ENCODE results near the gene VSIG10. TPM values are rescaled to one million over a fixed set of nuclear protein-coding genes. Genes with fewer than 3 reads are reported as not detected.

VSIG10 gene
- total RNA-seq (10 to 100 TPM; 22.2 to 31.1 (median 23.5) TPM), polyA plus RNA-seq (10 to 100 TPM; 28.5 to 59.9 (median 34.2) TPM)

DNA sequence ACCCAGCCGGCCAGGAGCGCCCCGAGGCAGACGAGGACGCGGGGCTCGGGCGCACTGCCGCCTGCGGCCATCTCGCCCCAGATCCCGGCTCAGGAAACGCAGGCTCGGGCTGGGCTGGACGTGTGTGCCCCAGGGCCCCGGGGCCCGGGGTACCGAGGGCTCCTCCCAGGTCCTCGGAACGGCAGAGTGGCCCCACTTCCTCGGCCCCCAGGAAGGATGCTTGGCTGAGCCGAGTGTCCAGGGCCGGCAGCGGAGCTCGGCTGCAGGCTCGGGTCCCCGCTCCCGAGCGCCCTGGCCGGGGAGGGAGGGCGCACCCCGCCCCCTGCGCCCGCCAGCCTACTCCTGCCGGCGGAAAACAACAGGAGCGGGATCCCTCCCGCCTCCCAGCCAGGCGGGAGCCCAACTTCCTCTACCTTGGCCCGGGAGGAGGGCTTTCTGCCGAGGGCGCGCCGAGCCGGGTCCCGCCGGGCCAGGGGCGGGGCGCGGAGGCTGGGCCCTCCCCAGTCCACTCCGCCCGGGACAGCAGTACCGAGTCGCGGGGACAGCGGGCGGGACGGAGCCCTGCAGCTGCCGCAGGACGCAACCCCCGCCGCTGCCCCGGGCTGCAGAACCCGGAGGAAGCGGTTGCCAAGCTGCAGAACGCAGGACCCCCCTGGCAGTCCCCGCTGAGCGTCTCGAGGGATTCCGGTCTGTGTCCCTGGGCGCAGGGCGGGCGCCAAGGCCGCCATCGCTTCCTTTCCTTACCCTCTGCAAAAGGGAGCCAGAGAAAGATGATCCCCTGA is at the start of gene VSIG10:
Gene VSIG10, minus strand, starts transcription at position 411 of the 782 bp plus-strand sequence. Its CDS starts 340 bp downstream, at position 71.
- no peaks in the 10 kb centered on the region for H3K36me3 ChIP-seq
- intact Hi-C loops (cut with DNase I): loop anchor here (1.0 to 5.0 kb wide), 3 partner anchors 41 to 231 kb away; partner anchors contain the start of gene RFC5
- no peaks in the 10 kb centered on the region for H3K9me3 ChIP-seq
- H3K27ac ChIP-seq: peak within 1 kb of the TSS; percentile 78 to 85 (median 80)
- no peaks in the 10 kb centered on the region for H3K27me3 ChIP-seq
- WGBS, 2 donors: 0 to 1% methylated on average over 75 of the region's 75 CpGs
- H3K4me1 ChIP-seq: peaks cover 3 to 17% (median 8%) of the 10 kb centered on the region in 4 donors
- DNase-seq: peak; percentile 91
- peak within 1 kb of the TSS; percentile 69 to 97 (median 76) for H3K4me3 ChIP-seq
- TF ChIP-seq POLR2A (IDR thresholded peaks at IDR 0.05) (peak in 1 of 2 donors; percentile 61), EP300 (IDR thresholded peaks at IDR 0.05) (no peak), POLR2AphosphoS5 (IDR thresholded peaks at IDR 0.05) (peak; percentile 11 to 65 (median 48))
- TF ChIP-seq, protein P1, sequence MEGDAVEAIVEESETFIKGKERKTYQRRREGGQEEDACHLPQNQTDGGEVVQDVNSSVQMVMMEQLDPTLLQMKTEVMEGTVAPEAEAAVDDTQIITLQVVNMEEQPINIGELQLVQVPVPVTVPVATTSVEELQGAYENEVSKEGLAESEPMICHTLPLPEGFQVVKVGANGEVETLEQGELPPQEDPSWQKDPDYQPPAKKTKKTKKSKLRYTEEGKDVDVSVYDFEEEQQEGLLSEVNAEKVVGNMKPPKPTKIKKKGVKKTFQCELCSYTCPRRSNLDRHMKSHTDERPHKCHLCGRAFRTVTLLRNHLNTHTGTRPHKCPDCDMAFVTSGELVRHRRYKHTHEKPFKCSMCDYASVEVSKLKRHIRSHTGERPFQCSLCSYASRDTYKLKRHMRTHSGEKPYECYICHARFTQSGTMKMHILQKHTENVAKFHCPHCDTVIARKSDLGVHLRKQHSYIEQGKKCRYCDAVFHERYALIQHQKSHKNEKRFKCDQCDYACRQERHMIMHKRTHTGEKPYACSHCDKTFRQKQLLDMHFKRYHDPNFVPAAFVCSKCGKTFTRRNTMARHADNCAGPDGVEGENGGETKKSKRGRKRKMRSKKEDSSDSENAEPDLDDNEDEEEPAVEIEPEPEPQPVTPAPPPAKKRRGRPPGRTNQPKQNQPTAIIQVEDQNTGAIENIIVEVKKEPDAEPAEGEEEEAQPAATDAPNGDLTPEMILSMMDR (IDR thresholded peaks at IDR 0.05): no peak

DNA sequence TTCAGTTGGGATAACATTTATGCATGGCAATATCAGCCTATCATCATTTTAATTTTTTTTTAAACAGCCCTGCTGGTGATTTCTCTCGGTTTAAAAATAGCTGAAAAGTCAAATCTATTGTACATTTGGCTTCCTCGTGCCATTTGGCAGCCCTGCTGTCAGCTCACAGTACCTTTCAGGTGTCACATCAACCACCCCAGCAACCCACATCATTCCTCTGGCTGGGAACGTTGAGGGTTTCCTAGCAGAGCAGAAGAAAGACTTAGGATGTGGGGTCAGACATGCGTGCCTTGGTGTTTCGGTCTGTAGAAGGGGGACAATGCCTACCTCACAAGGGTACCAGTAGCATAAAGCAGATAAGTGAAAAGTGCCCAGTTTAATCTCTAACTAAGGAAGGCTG is 47.9 kb upstream of the VSIG10 start:
- Histone ChIP-seq H3K4me3 (no peak overlapping the region), H3K27ac (no peak overlapping the region), H3K4me1 (no peaks in the 10 kb centered on the region), H3K9me3 (no peaks in the 10 kb centered on the region), H3K36me3 (peaks cover 0 to 49% (median 10%) of the 10 kb centered on the region in 4 donors), H3K27me3 (no peaks in the 10 kb centered on the region)
- TF ChIP-seq POLR2AphosphoS5 (IDR thresholded peaks at IDR 0.05): no peak
- TF ChIP-seq, protein P1 (IDR thresholded peaks at IDR 0.05): no peak
- TF ChIP-seq EP300 (IDR thresholded peaks at IDR 0.05): no peak
- no peak for TF ChIP-seq POLR2A (IDR thresholded peaks at IDR 0.05)
- 89 to 93% methylated on average over 5 of the region's 5 CpGs for WGBS, 2 donors
- no peak for DNase-seq
- intact Hi-C loops (cut with DNase I): no loop called here

- Histone ChIP-seq H3K4me1 (no peaks in the 10 kb centered on the region), H3K27me3 (no peaks in the 10 kb centered on the region), H3K4me3 (no peak overlapping the region), H3K27ac (no peak overlapping the region), H3K36me3 (peaks cover under 1 to 60% (median 14%) of the 10 kb centered on the region in 4 donors), H3K9me3 (no peaks in the 10 kb centered on the region)
- WGBS, 2 donors: 71 to 77% methylated on average over 7 of the region's 7 CpGs
- TF ChIP-seq EP300 (IDR thresholded peaks at IDR 0.05): no peak
- TF ChIP-seq, protein P1 (IDR thresholded peaks at IDR 0.05): no peak
- no peak for TF ChIP-seq POLR2AphosphoS5 (IDR thresholded peaks at IDR 0.05)
- TF ChIP-seq POLR2A (IDR thresholded peaks at IDR 0.05): no peak
- intact Hi-C loops (cut with DNase I): no loop called here
- no peak for DNase-seq
Measured at GRCh38 chr12:118150625-118151024, 46.8 kb upstream of the VSIG10 start.

DNA sequence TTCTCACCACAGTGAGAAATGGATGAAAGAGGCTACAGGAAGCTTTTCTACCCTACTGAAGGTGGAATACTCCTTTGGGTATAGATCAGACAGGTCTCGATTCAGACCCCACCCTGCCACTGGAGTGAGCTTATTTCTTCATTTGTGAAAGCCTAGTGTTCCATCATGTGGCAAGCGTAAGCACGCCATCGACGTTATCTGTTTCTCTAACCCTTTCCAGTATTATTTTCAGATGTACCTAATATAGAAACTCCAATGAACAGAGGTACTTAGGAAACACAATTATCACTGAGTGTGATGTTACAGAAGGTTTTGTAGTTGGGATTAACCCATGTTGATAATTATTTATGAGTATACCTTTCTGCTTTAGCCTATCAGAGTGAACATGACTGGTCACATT is 44.5 kb upstream of the VSIG10 start:
- no peaks in the 10 kb centered on the region for H3K4me1 ChIP-seq
- H3K27ac ChIP-seq: no peak overlapping the region
- 97 to 98% methylated on average over 5 of the region's 5 CpGs for WGBS, 2 donors
- DNase-seq: no peak
- intact Hi-C loops (cut with DNase I): no loop called here
- H3K27me3 ChIP-seq: no peaks in the 10 kb centered on the region
- H3K9me3 ChIP-seq: no peaks in the 10 kb centered on the region
- no peak overlapping the region for H3K4me3 ChIP-seq
- TF ChIP-seq POLR2A (IDR thresholded peaks at IDR 0.05) (no peak), EP300 (IDR thresholded peaks at IDR 0.05) (no peak), POLR2AphosphoS5 (IDR thresholded peaks at IDR 0.05) (no peak)
- TF ChIP-seq, protein P1 (IDR thresholded peaks at IDR 0.05): no peak
- H3K36me3 ChIP-seq: peaks cover 18 to 83% (median 23%) of the 10 kb centered on the region in 4 donors
